Lower lobe of right lung (tissue), 2 donors: ENCODE results near the gene ZNF619. TPM values are rescaled to one million over a fixed set of nuclear protein-coding genes. Genes with fewer than 3 reads are reported as not detected.

Experiments
- ATAC-seq, 2 donors: fragments of 200-7000 bp; cut with Tn5 transposase; one replicate each; pipeline ENCODE4 v1.9.1; 2020 to 2022; ENCODE audit warnings: mild to moderate bottlenecking in 2 of 2, moderate library complexity in 2 of 2
- DNase-seq: peaks from one replicate; pipeline ENCODE4 v3.0.0-alpha.2; 2020
- H3K27ac ChIP-seq: fragments of 200-600 bp; one replicate; pipeline ENCODE4 v1.8.0; 2022
- H3K27me3 ChIP-seq: fragments of 200-600 bp; one replicate; pipeline ENCODE4 v1.8.0; 2022; ENCODE audit warnings: low read depth
- H3K36me3 ChIP-seq: fragments of 200-600 bp; one replicate; pipeline ENCODE4 v1.8.0; 2022; ENCODE audit warnings: mild to moderate bottlenecking
- H3K4me1 ChIP-seq: fragments of 200-600 bp; one replicate; pipeline ENCODE4 v1.8.0; 2022
- H3K4me3 ChIP-seq: fragments of 200-600 bp; one replicate; pipeline ENCODE4 v1.8.0; 2022; ENCODE audit warnings: mild to moderate bottlenecking
- H3K9me3 ChIP-seq: fragments of 200-600 bp; one replicate; pipeline ENCODE4 v1.8.0; 2022
- CTCF ChIP-seq: fragments of 200-600 bp; IDR thresholded peaks from one replicate; pipeline ENCODE4 v1.8.0; 2022; ENCODE audit warnings: antibody characterized with exemption, mild to moderate bottlenecking
- intact Hi-C: fragments of 100-400 bp; cut with DNase I; formaldehyde crosslinking; loops from one replicate; pipeline ENCODE4 v1.11.0; 2022
- total RNA-seq: library from RNA; stranded (reverse); fragmentation: NEBNext Ultra II Directional; extraction: Animal tissue kit (Norgen Biotek cat#: 25700); gene quantifications from one replicate; pipeline ENCODE4 v1.2.1, GENCODE V29; 2021
- donor health status: DM: no; HTN: yes; CAD: no; lungs with severe emphysema.

The ZNF619 gene
- total RNA-seq, 1 donor from 2014 or later: 8.6 TPM

GRCh38 chr3:40497288-40497687, 20.4 kb downstream of the ZNF619 start:
- ATAC-seq: no peak

GRCh38 chr3:40499952-40500351, 23.0 kb downstream of the ZNF619 start:
- H3K9me3 ChIP-seq: no peaks in the 10 kb centered on the region
- DNase-seq (no peak), ATAC-seq (no peak)
- intact Hi-C loops: no loop called here
- no peak overlapping the region for H3K27ac ChIP-seq
- H3K4me1 ChIP-seq: peaks cover 7% of the 10 kb centered on the region
- no peaks in the 10 kb centered on the region for H3K27me3 ChIP-seq
- no peaks in the 10 kb centered on the region for H3K36me3 ChIP-seq
- no peak for TF ChIP-seq CTCF
- no peak overlapping the region for H3K4me3 ChIP-seq

More at GRCh38 chr3:40497288-40497687, 20.4 kb downstream of the ZNF619 start:
- H3K36me3 ChIP-seq: no peaks in the 10 kb centered on the region
- intact Hi-C loops: no loop called here
- no peak overlapping the region for H3K27ac ChIP-seq
- no peaks in the 10 kb centered on the region for H3K9me3 ChIP-seq
- H3K4me3 ChIP-seq: no peak overlapping the region
- H3K4me1 ChIP-seq: no peaks in the 10 kb centered on the region
- TF ChIP-seq CTCF: no peak
- DNase-seq: no peak
- H3K27me3 ChIP-seq: no peaks in the 10 kb centered on the region

- no peaks in the 10 kb centered on the region for H3K9me3 ChIP-seq
- no peak overlapping the region for H3K27ac ChIP-seq
- no peak overlapping the region for H3K4me3 ChIP-seq
- no peaks in the 10 kb centered on the region for H3K27me3 ChIP-seq
- no peaks in the 10 kb centered on the region for H3K36me3 ChIP-seq
- no peak for TF ChIP-seq CTCF
- peaks cover 24% of the 10 kb centered on the region for H3K4me1 ChIP-seq
- DNase-seq (no peak), ATAC-seq (no peak)
- intact Hi-C loops: no loop called here
Measured at GRCh38 chr3:40502034-40502433, 25.1 kb downstream of the ZNF619 start.

- Histone ChIP-seq H3K27ac (peak overlapping the region; percentile 85), H3K27me3 (no peaks in the 10 kb centered on the region), H3K9me3 (no peaks in the 10 kb centered on the region), H3K4me3 (peak overlapping the region; percentile 71), H3K36me3 (peaks cover 4% of the 10 kb centered on the region), H3K4me1 (peaks cover 24% of the 10 kb centered on the region)
- intact Hi-C loops: no loop called here
- ATAC-seq (peak in 1 of 2 donors; percentile 40), DNase-seq (no peak)
- TF ChIP-seq CTCF: no peak
Measured at GRCh38 chr3:40504636-40505430, 27.9 kb downstream of the ZNF619 start.

GRCh38 chr3:40505599-40506462, 28.9 kb downstream of the ZNF619 start, which contains the start of gene ZNF620:
ZNF620 (plus strand) TSS chr3:40506039; CDS start chr3:40506353, 314 bp downstream.
- peaks cover 12% of the 10 kb centered on the region for H3K36me3 ChIP-seq
- intact Hi-C loops: no loop called here
- ATAC-seq (peak; percentile 97 to 98), DNase-seq (peak; percentile 87)
- peak within 1 kb of the TSS; percentile 71 for H3K4me3 ChIP-seq
- H3K9me3 ChIP-seq: no peaks in the 10 kb centered on the region
- H3K27ac ChIP-seq: peak within 1 kb of the TSS; percentile 85
- no peaks in the 10 kb centered on the region for H3K27me3 ChIP-seq
- H3K4me1 ChIP-seq: peaks cover 24% of the 10 kb centered on the region
- TF ChIP-seq CTCF: peak; percentile 32
